Activated CD4-positive, CD25-positive, alpha-beta regulatory T cell treated with anti-CD3 and anti-CD28 coated beads, Interleukin-2, amount 50 U/mL, for 16 hours (primary cell): ENCODE results near the gene ZNF512B.
A peak's percentile ranks its signal among the peaks of the same experiment; 100 is the strongest.
"Not testable (repeated sequence)": the region's sequence is repeated elsewhere in the genome, so short reads cannot be mapped to it uniquely, and the experiment has no call there.

Experiments
- DNase-seq: peaks from one replicate; pipeline ENCODE4 v3.0.0-alpha.2; 2020; ENCODE audit warnings: low read depth, low spot score

Gene ZNF512B

DNA sequence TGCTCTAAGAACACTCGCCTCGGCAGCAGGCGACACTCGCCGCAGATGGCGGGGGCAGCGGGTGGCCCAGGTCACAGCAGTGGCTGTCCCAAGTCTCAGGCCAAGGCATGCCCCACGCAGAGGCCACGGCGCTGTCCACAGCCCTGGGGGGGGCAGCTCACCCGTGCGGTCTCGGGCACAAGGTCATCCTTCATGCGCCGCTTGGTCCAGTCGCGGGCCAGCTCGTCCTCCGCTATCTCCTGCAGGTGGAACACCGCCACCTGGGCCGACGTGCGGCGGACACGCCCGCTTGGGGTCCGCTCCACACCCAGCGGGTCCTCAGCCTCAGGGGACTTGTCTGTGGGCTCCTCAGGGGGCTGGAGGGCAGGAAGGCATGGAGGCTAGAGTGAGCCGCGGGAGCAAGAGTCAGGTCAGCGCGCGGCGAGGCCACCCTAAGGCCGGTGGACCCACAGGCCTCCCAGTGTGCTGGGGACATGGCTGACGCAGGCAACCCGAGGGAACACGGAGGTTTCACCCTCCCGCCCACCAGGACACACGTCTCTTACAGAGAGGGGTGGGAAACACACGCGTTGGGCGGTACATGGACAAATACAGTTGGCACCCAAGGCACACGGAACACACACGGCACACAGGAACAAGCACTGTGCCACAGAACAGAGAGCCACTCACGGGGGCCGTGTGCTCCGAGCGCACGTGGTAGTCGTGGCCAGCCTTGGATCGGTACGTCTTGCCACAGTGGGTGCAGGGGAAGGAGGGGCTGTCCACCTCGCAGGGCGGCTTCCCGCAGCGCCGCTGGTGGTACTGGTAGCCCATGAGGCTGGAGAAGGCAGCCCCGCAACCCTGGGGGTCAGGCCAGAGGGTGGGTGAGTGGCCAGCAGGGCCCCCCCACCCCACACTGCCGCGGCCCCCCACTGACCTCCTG is 7.0 kb downstream of the ZNF512B start:
- DNase-seq: no peak

- DNase-seq: no peak
Measured at GRCh38 chr20:63961664-63962425, 7.9 kb downstream of the ZNF512B start.

DNA sequence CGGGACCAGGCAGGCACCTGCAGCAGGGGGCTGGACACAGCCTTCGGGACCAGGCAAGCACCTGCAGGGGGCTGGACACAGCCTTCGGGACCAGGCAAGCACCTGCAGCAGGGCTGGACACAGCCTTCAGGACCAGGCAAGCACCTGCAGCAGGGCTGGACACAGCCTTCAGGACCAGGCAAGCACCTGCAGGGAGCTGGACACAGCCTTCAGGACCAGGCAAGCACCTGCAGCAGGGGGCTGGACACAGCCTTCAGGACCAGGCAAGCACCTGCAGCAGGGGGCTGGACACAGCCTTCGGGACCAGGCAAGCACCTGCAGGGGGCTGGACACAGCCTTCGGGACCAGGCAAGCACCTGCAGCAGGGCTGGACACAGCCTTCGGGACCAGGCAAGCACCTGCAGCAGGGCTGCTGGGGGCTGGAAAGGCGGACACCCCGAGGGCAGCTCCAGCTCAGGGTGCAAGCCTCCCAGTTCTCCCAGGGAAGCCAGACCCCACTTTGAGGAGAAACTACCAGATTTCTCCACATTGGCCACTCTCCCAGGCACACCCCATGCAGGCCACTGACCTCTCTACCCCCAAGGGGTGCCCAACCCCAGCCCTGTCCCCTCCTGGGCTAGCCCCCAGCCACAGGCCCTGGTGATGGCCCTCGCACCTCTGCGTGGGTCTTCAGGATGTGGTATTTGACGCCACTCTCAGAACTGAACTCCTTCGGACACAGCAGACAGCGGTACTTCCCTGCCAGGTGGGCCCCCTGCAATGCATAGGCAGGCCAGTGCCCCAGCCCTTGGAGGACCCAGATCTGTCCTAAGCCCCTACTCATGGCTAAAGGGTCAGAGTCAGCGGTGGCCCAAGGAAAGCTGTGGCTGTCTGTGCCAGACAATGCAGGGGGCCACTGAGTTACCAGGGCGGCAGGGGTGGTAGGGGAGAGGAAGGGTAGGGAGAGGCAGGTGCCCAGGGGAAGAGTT is 8.8 kb downstream of the ZNF512B start:
- not testable (repeated sequence) for DNase-seq

- no peak for DNase-seq
Measured at GRCh38 chr20:63959699-63960075, 10.0 kb downstream of the ZNF512B start.

DNA sequence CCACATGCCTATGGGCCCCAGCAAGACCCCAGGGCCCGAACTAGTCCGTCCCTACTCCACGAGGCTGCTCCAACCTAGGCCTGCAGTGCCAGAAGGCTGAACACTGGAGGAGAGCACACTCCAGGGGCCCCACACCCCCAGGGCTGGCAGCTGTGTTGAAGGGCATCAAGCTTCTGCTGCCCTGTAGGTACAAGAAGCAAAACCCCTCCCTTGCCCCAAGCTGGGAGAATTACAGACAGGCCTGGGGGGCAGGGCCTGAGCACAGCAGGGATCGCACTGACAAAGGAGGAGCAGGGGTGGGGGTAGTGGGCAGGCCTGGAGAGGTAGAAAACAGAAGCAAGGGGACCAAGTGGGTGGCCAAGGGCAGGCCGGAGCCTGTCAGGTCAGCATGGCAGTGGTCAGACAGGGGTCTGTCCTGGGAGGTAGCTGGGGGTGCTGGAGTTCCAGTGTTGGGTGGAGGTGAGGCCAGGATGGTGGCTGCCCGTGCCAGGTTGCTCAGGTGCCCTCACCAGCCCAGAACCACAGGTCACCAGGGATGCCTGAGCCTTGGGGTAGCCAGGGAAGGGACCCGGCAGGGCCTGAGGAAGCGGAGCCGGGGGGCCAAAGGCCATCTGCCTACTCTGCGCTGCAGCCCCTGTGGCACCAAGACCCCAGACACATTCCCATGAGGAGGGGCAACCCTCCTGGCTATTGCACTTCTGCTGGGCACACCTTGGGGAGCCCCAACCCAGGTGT is 10.6 kb downstream of the ZNF512B start:
- no peak for DNase-seq

- DNase-seq: no peak
Measured at GRCh38 chr20:63958471-63958870, 11.3 kb downstream of the ZNF512B start.

DNA sequence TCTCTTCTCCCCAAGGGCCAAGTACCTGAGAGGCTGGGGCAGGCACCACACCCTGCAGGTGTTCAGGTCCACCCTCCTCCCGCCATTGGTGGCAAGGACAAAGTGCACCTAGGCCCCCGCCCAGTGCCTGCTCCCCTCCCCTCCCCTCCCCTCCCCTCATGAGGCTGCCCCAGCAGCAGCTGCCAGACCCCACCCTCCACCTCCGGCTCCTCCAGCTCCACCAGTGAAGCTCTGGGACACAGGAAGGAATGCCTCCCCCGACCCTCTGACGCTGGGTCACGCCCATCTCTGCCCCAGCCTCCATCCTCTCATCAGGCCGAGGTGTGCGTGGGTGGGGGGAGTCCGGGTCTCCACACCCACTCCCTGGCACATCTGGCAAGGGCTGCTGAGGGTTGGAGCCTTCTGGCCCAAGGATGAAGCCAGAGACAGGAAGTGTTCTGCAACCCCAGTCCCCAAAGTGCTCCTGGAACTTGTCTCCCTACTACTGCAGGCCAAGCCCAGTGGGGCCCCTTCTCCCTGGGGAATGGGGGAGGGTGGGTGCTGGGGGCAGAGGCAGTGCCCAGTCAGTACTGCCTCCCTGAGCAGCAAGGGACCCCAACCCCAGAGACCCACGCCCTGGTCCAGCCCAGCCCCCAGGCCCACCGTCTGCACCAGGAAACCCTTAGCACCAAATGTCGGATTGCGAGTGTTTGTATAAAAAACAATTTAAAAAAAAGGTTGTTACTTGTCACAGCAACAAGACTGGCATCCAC is 11.9 kb downstream of the ZNF512B start:
- no peak for DNase-seq

- DNase-seq: no peak
Measured at GRCh38 chr20:63957004-63957689, 12.6 kb downstream of the ZNF512B start.

- DNase-seq: no peak
Measured at GRCh38 chr20:63956664-63957003, 13.1 kb downstream of the ZNF512B start.

DNA sequence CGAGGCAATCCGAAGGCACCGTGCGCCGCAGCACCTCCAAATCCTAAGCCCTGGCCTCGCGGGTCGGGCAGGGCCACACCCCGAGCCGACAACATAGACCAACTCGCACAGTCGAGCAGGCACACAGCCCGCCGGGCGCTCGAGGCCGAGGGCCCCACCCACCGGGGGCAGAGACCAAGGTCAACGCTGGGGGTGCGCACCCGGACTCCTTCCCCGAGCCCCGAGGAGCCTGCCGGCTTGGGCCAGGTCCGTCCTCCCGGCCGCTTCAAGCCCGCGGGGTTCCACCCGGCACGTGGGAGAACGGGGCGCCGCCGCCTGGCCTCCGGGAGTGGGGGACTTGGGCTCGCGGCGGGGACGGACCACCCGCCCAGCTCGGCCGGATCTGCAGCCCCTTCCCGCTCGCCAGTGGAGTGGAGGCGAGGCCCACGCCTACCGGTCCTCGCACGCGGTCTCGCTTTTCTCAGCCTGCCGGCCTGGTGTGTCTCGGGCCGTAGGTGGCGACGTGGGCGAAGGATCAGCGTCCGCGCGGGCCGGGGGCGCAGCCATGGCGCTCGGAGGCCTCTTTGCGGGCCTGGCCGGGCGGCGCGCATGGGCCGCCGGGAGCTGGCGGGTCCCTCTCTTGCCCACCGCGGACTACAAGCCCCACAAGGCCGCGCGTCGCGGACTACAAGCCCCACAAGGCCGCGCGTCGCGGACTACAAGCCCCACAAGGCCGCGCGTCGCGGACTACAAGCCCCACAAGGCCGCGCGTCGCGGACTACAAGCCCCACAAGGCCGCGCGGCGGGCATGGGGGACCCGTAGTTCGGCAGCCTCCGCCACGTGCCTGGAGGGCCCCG is 13.7 kb downstream of the ZNF512B start, which contains the start of gene UCKL1:
Gene UCKL1, minus strand, starts transcription at position 590 of the 837 bp plus-strand sequence. Its CDS starts 44 bp downstream, at position 546.
- DNase-seq: peak; percentile 78

GRCh38 chr20:63955281-63955826 is 14.4 kb downstream of the ZNF512B start:
- no peak for DNase-seq

DNA sequence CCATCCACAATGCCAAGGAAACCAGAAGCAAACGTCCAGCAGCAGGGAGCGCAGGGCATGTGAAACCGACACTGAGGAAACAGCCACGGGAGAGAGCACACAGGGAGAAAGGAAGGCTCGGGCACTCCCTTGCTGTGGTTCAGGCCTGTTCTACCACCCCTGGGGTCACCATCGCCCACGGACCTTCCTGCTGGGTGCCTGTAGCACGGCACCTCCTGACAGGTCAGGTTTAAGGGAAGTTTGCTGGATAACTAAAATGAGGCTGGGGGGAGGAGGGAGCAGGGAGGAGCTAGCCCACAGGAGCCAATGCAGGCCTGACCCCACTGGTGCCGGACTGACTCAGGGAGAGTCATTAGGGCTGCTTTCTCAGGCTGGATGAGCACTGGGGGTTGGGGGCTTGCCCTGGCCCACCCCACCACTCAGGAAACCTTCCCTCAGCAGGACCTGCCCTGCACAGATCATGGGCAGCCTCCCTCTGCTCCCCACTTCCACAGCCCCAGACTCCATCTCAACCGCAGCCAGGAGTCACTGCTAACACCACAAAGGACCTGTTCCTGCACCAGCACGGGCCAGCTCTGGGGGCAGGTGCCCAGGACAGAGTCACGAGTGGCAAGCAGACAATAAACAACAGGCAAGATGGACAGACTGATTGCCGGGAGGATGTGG is 15.8 kb downstream of the ZNF512B start:
- no peak for DNase-seq

- DNase-seq: no peak
Measured at GRCh38 chr20:63952769-63953168, 17.0 kb downstream of the ZNF512B start.

- no peak for DNase-seq
Measured at GRCh38 chr20:63952210-63952535, 17.6 kb downstream of the ZNF512B start.

GRCh38 chr20:63951398-63952209 is 18.1 kb downstream of the ZNF512B start:
- no peak for DNase-seq

GRCh38 chr20:63950701-63951397 is 18.9 kb downstream of the ZNF512B start:
- no peak for DNase-seq
